ENCODE data around the gene NOM1. TPM values are rescaled to one million over a fixed set of nuclear protein-coding genes. Genes with fewer than 3 reads are reported as not detected.

NOM1 gene
- total RNA-seq, 1 experiment from 2014 or later: 30.3 TPM

DNA sequence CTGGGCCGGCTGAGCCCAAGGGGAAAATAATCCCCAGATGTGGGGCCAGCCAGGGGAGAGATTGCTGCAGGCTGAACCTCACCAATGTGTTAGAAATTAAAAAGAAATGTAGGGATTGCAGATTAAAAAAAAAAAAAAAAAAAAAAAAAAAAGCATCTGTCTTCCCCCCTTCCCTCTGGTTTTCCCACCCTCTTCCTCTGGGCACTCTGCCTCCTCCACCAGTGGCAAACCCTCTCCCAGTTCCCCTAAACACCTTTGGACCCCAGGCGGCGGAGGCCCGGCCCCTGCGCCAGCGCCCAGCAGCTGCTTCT lies 53.9 kb downstream of the NOM1 start:
- intact Hi-C loops (cut with micrococcal nuclease; ENCODE audit: unreplicated experiment) (no loop called here), in situ Hi-C loops (cut with HindIII; ENCODE audit: low pct_unique_long_range_greater_than_20kb, low sequenced_read_pairs) (no loop called here)
- Histone ChIP-seq H3K4me1 (ENCODE audit: control insufficient read depth, insufficient read depth, low read length) (peaks cover 4% of the 10 kb centered on the region), H3K4me3 (ENCODE audit: low read depth in 2 of 2, low read length in 2 of 2) (no peak overlapping the region), H3K27ac (ENCODE audit: low read length) (no peak overlapping the region), H3K9me3 (ENCODE audit: control insufficient read depth, insufficient read depth, low read depth, low read length) (no peaks in the 10 kb centered on the region), H3K36me3 (ENCODE audit: control insufficient read depth, insufficient read depth, low read length) (no peaks in the 10 kb centered on the region), H3K27me3 (ENCODE audit: control insufficient read depth, insufficient read depth, low read length) (no peaks in the 10 kb centered on the region)
- ATAC-seq (no peak), DNase-seq (ENCODE audit: low read depth, low spot score) (no peak)
- ChIA-PET CTCF (no interaction called here), POLR2A (no interaction called here)
- TF ChIP-seq REST (IDR thresholded peaks at IDR 0.05; ENCODE audit: insufficient read depth in 1 of 2, low read depth in 2 of 2, low read length in 1 of 2) (no peak), TCF7L2 (IDR thresholded peaks at IDR 0.05; ENCODE audit: low read depth, low read length) (no peak), POLR2AphosphoS5 (IDR thresholded peaks at IDR 0.05; ENCODE audit: low read depth, low read length) (no peak), SIN3A (IDR thresholded peaks at IDR 0.05; ENCODE audit: borderline replicate concordance, insufficient read depth, low read depth, low read length) (no peak)
- TF ChIP-seq, protein P1, sequence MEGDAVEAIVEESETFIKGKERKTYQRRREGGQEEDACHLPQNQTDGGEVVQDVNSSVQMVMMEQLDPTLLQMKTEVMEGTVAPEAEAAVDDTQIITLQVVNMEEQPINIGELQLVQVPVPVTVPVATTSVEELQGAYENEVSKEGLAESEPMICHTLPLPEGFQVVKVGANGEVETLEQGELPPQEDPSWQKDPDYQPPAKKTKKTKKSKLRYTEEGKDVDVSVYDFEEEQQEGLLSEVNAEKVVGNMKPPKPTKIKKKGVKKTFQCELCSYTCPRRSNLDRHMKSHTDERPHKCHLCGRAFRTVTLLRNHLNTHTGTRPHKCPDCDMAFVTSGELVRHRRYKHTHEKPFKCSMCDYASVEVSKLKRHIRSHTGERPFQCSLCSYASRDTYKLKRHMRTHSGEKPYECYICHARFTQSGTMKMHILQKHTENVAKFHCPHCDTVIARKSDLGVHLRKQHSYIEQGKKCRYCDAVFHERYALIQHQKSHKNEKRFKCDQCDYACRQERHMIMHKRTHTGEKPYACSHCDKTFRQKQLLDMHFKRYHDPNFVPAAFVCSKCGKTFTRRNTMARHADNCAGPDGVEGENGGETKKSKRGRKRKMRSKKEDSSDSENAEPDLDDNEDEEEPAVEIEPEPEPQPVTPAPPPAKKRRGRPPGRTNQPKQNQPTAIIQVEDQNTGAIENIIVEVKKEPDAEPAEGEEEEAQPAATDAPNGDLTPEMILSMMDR (IDR thresholded peaks at IDR 0.05): no peak
- no TSS peak for BruUV-seq (replicated peaks)

- ATAC-seq (no peak), DNase-seq (ENCODE audit: low read depth, low spot score) (no peak)
- no peak overlapping the region for H3K27ac ChIP-seq (ENCODE audit: low read length)
- H3K27me3 ChIP-seq (ENCODE audit: control insufficient read depth, insufficient read depth, low read length): no peaks in the 10 kb centered on the region
- intact Hi-C loops (cut with micrococcal nuclease; ENCODE audit: unreplicated experiment) (no loop called here), in situ Hi-C loops (cut with HindIII; ENCODE audit: low pct_unique_long_range_greater_than_20kb, low sequenced_read_pairs) (no loop called here)
- H3K36me3 ChIP-seq (ENCODE audit: control insufficient read depth, insufficient read depth, low read length): no peaks in the 10 kb centered on the region
- no peaks in the 10 kb centered on the region for H3K9me3 ChIP-seq (ENCODE audit: control insufficient read depth, insufficient read depth, low read depth, low read length)
- H3K4me1 ChIP-seq (ENCODE audit: control insufficient read depth, insufficient read depth, low read length): peaks cover 4% of the 10 kb centered on the region
- TF ChIP-seq, protein P1 (IDR thresholded peaks at IDR 0.05): no peak
- no peak for TF ChIP-seq POLR2AphosphoS5 (IDR thresholded peaks at IDR 0.05; ENCODE audit: low read depth, low read length)
- no peak for TF ChIP-seq TCF7L2 (IDR thresholded peaks at IDR 0.05; ENCODE audit: low read depth, low read length)
- TF ChIP-seq REST (IDR thresholded peaks at IDR 0.05; ENCODE audit: insufficient read depth in 1 of 2, low read depth in 2 of 2, low read length in 1 of 2): no peak
- no peak overlapping the region for H3K4me3 ChIP-seq (ENCODE audit: low read depth in 2 of 2, low read length in 2 of 2)
- BruUV-seq (replicated peaks): no TSS peak
- POLR2A ChIA-PET: no interaction called here
- CTCF ChIA-PET: no interaction called here
Measured at GRCh38 chr7:157003756-157004520, 54.4 kb downstream of the NOM1 start.

All from Panc1 (cell line).